Brain microvascular endothelial cell (primary cell): Measurements from ENCODE around the gene OR2T8.

Experiments used
- DNase-seq: peaks from one replicate; pipeline ENCODE4 v3.0.0-alpha.2; 2020
- H3K27ac ChIP-seq: fragments of 250-450 bp; sonication (Bioruptor Pico); 2 replicates; pipeline ENCODE4 v1.5.1; 2020; ENCODE audit warnings: mild to moderate bottlenecking, moderate library complexity
- H3K27me3 ChIP-seq: fragments of 250-450 bp; sonication (Bioruptor Pico); replicated peaks from 2 replicates; pipeline ENCODE4 v1.5.1; 2020; ENCODE audit warnings: mild to moderate bottlenecking
- H3K36me3 ChIP-seq: fragments of 250-450 bp; sonication (Bioruptor Pico); replicated peaks from 2 replicates; pipeline ENCODE4 v1.5.1; 2020; ENCODE audit warnings: mild to moderate bottlenecking
- H3K4me3 ChIP-seq: 2 replicates; pipeline ENCODE4 v1.5.1; 2011; ENCODE audit warnings: low read depth, mild to moderate bottlenecking, control low read depth, low read length, moderate library complexity
- in situ Hi-C: cut with HindIII; loops from 2 replicates; pipeline ENCODE4 v1.10.0; 2017; ENCODE audit warnings: low sequenced_read_pairs, low pct_ligation_motif_present
- TF ChIP-seq, protein P1 (sequence below): IDR thresholded peaks from 2 replicates; pipeline ENCODE4 v1.5.1; 2011; ENCODE audit warnings: low read depth, mild to moderate bottlenecking, moderate library complexity, low read length, control low read depth, inconsistent platforms; ENCODE audit errors: missing control alignments

The OR2T8 gene

DNA sequence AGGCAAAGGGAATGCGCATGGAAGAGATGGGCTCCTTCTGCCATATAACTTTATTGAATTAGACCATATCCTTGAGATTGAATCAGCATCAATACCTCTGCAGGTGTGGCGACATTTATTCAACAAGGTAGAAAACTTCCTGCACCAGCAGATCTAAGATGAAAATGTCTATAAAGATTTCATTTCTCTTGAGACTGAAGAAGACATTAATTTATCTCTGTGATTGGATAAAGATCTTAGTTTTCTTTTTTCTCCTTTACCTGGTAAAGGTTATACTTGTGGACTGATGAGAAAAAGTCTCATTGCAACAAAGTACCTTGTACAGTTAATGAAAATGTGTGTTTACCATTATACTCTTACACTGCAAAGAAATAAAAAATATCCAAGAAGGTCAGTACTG lies at the start of gene OR2T8:
Gene OR2T8, plus strand, starts transcription at position 301 of the 400 bp plus-strand sequence. CDS start 766 bp downstream, outside the sequence.
- Histone ChIP-seq H3K36me3 (no peaks in the 10 kb centered on the region), H3K27me3 (no peaks in the 10 kb centered on the region), H3K27ac (no peak within 1 kb of the TSS), H3K4me3 (no peak within 1 kb of the TSS)
- TF ChIP-seq, protein P1, sequence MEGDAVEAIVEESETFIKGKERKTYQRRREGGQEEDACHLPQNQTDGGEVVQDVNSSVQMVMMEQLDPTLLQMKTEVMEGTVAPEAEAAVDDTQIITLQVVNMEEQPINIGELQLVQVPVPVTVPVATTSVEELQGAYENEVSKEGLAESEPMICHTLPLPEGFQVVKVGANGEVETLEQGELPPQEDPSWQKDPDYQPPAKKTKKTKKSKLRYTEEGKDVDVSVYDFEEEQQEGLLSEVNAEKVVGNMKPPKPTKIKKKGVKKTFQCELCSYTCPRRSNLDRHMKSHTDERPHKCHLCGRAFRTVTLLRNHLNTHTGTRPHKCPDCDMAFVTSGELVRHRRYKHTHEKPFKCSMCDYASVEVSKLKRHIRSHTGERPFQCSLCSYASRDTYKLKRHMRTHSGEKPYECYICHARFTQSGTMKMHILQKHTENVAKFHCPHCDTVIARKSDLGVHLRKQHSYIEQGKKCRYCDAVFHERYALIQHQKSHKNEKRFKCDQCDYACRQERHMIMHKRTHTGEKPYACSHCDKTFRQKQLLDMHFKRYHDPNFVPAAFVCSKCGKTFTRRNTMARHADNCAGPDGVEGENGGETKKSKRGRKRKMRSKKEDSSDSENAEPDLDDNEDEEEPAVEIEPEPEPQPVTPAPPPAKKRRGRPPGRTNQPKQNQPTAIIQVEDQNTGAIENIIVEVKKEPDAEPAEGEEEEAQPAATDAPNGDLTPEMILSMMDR, result no peak
- DNase-seq, result no peak
- in situ Hi-C loops, result no loop called here

DNA sequence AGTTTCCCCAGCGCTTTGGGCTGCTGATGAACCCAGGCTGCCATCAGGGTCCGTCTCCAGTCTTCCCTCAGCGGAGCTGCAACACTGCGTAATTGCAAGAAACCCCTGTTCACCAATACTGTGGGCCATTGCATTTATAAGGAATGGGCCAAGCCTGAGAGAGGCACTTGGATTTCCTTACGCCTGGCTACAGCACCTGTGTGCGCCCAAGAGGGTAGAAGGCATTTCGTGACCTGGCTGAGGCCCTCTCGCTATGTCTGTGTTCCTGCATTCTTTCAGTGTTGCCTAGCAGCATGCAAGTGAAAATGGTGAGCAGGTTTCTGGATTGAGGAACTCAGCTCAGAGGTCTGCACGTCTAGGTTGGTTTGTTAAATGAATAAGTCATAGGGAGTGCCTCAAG lies 36.7 kb upstream of the OR2T8 start:
- Histone ChIP-seq H3K4me3 (no peak overlapping the region), H3K36me3 (no peaks in the 10 kb centered on the region), H3K27ac (no peak overlapping the region), H3K27me3 (no peaks in the 10 kb centered on the region)
- no peak for DNase-seq
- TF ChIP-seq, protein P1, result no peak
- in situ Hi-C loops, result no loop called here

- no peak for DNase-seq
- Histone ChIP-seq H3K4me3 (no peak overlapping the region), H3K27ac (no peak overlapping the region), H3K27me3 (no peaks in the 10 kb centered on the region), H3K36me3 (no peaks in the 10 kb centered on the region)
- TF ChIP-seq, protein P1, result no peak
- in situ Hi-C loops, result no loop called here
Observed at GRCh38 chr1:247884797-247885413, 35.1 kb upstream of the OR2T8 start.

DNA sequence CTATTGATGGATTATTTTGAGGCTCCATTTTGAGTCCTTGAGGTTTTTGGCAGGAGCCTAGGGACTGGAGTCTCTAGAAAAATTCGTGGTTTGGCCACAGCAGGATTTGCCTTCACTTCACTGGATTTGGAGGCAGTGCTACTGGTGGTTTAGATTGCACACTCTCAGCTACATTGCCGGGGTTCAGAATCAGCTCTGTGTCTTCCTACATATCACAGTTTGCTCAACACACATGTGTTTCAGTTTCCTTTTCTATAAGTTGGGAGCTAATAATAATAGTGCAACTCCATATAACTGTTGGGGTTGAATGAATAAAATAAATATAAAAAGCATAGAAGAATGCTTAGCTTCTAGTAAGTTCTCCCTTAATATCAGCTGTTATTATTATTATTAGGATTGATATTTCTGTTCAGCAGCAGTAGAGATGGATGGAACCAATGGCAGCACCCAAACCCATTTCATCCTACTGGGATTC lies 24.9 kb upstream of the OR2T8 start, which contains the start of gene OR2W3:
Gene OR2W3, plus strand, starts transcription at position 425 of the 475 bp plus-strand sequence. Its CDS starts 0 bp downstream, at position 425.
- no peak within 1 kb of the TSS for H3K4me3 ChIP-seq
- no peak for DNase-seq
- in situ Hi-C loops, result no loop called here
- no peak within 1 kb of the TSS for H3K27ac ChIP-seq
- no peaks in the 10 kb centered on the region for H3K27me3 ChIP-seq
- H3K36me3 ChIP-seq, result no peaks in the 10 kb centered on the region
- TF ChIP-seq, protein P1, result no peak

GRCh38 chr1:247895976-247896375 lies 24.1 kb upstream of the OR2T8 start:
- Histone ChIP-seq H3K27me3 (no peaks in the 10 kb centered on the region), H3K27ac (no peak overlapping the region), H3K36me3 (no peaks in the 10 kb centered on the region), H3K4me3 (no peak overlapping the region)
- in situ Hi-C loops, result no loop called here
- no peak for DNase-seq
- TF ChIP-seq, protein P1, result no peak

DNA sequence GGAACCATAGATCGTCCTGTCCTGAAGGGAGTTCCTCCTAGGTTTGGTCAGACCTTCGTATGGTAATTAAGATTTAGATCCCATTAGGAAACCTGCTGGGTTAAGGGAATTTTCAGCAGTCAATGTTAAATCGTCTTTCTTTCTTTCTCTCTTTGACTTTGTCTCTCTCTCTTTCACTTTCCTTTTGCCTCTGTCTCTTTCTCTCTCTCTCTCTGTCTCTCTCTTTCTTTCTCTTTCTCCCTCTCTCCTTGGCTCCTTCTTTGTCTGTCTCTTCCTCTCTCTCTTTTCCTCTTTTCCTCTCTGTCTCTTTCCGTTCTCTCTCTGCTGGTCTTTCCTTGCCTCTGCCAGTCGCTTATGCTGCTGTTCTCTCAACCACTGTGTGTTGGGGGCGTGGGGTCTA lies 15.9 kb upstream of the OR2T8 start:
- DNase-seq, result no peak
- TF ChIP-seq, protein P1, result no peak
- no peaks in the 10 kb centered on the region for H3K27me3 ChIP-seq
- H3K4me3 ChIP-seq, result no peak overlapping the region
- H3K36me3 ChIP-seq, result no peaks in the 10 kb centered on the region
- in situ Hi-C loops, result no loop called here
- H3K27ac ChIP-seq, result no peak overlapping the region
